RWPE2 (cell line): ENCODE measurements around the gene FAM3A.

Source experiments
- ATAC-seq: fragments of 200-7000 bp; cut with Tn5 transposase; 3 replicates; pipeline ENCODE4 v1.9.1; 2021; ENCODE audit warnings: low read depth
- DNase-seq: peaks from one replicate; pipeline ENCODE4 v3.0.0-alpha.2; 2020; ENCODE audit warnings: low spot score
- H3K27ac ChIP-seq: fragments of 450-650 bp; 2 replicates; pipeline ENCODE4 v1.5.1; 2017; ENCODE audit warnings: mild to moderate bottlenecking; ENCODE audit not compliant: poor library complexity, severe bottlenecking
- H3K27me3 ChIP-seq: fragments of 250-450 bp; sonication (Bioruptor Pico); 2 replicates; pipeline ENCODE4 v1.5.1; 2021; ENCODE audit warnings: mild to moderate bottlenecking, moderate library complexity; ENCODE audit not compliant: insufficient read depth, poor library complexity, severe bottlenecking
- H3K36me3 ChIP-seq: fragments of 250-450 bp; sonication (Bioruptor Pico); 2 replicates; pipeline ENCODE4 v1.5.1; 2020; ENCODE audit warnings: low read depth, mild to moderate bottlenecking, moderate library complexity
- H3K4me1 ChIP-seq: fragments of 250-450 bp; sonication (Bioruptor Pico); 2 replicates; pipeline ENCODE4 v1.5.1; 2021; ENCODE audit warnings: mild to moderate bottlenecking, moderate library complexity; ENCODE audit not compliant: insufficient read depth, poor library complexity, severe bottlenecking
- H3K4me3 ChIP-seq: fragments of 250-450 bp; sonication (Bioruptor Pico); 2 replicates; pipeline ENCODE4 v1.5.1; 2021; ENCODE audit warnings: mild to moderate bottlenecking, moderate library complexity; ENCODE audit not compliant: severe bottlenecking
- H3K9me3 ChIP-seq: fragments of 250-450 bp; sonication (Bioruptor Pico); 2 replicates; pipeline ENCODE4 v1.5.1; 2021; ENCODE audit warnings: mild to moderate bottlenecking, moderate library complexity; ENCODE audit not compliant: severe bottlenecking
- CTCF ChIP-seq: fragments of 450-650 bp; IDR thresholded peaks from one replicate; pipeline ENCODE4 v1.5.1; 2017; ENCODE audit warnings: mild to moderate bottlenecking, moderate library complexity; ENCODE audit not compliant: poor library complexity, severe bottlenecking

FAM3A gene

GRCh38 chrX:154495472-154495922 lies 20.5 kb downstream of the FAM3A start:
- ATAC-seq (no peak), DNase-seq (no peak)
- H3K4me3 ChIP-seq, result no peak overlapping the region
- no peaks in the 10 kb centered on the region for H3K9me3 ChIP-seq
- H3K4me1 ChIP-seq, result no peaks in the 10 kb centered on the region
- TF ChIP-seq CTCF, result no peak
- H3K36me3 ChIP-seq, result no peaks in the 10 kb centered on the region
- no peaks in the 10 kb centered on the region for H3K27me3 ChIP-seq
- H3K27ac ChIP-seq, result no peak overlapping the region

- no peak overlapping the region for H3K27ac ChIP-seq
- H3K36me3 ChIP-seq, result no peaks in the 10 kb centered on the region
- TF ChIP-seq CTCF, result no peak
- H3K9me3 ChIP-seq, result no peaks in the 10 kb centered on the region
- no peaks in the 10 kb centered on the region for H3K27me3 ChIP-seq
- H3K4me1 ChIP-seq, result no peaks in the 10 kb centered on the region
- DNase-seq (no peak), ATAC-seq (no peak)
- no peak overlapping the region for H3K4me3 ChIP-seq
Observed at GRCh38 chrX:154494715-154495114, 21.3 kb downstream of the FAM3A start.

GRCh38 chrX:154490414-154491083 lies 25.5 kb downstream of the FAM3A start, which contains the start of gene SLC10A3:
SLC10A3 (minus strand) TSS chrX:154490629; CDS start chrX:154488940, 1,689 bp downstream.
- H3K9me3 ChIP-seq, result no peaks in the 10 kb centered on the region
- ATAC-seq, result peak; percentile 85
- H3K27ac ChIP-seq, result peak within 1 kb of the TSS; percentile 64
- H3K4me3 ChIP-seq, result peak within 1 kb of the TSS; percentile 60
- peaks cover 12% of the 10 kb centered on the region for H3K36me3 ChIP-seq
- H3K4me1 ChIP-seq, result no peaks in the 10 kb centered on the region
- peak; percentile 87 for DNase-seq
- no peaks in the 10 kb centered on the region for H3K27me3 ChIP-seq
- peak; percentile 17 for TF ChIP-seq CTCF

- TF ChIP-seq CTCF, result no peak
- peak overlapping the region; percentile 60 for H3K4me3 ChIP-seq
- no peaks in the 10 kb centered on the region for H3K27me3 ChIP-seq
- H3K36me3 ChIP-seq, result peaks cover 17% of the 10 kb centered on the region
- no peaks in the 10 kb centered on the region for H3K4me1 ChIP-seq
- H3K9me3 ChIP-seq, result no peaks in the 10 kb centered on the region
- DNase-seq (peak; percentile 54), ATAC-seq (peak; percentile 20)
- peak overlapping the region; percentile 64 for H3K27ac ChIP-seq
Observed at GRCh38 chrX:154490021-154490413, 26.0 kb downstream of the FAM3A start.

- Histone ChIP-seq H3K36me3 (peaks cover 26% of the 10 kb centered on the region), H3K4me1 (no peaks in the 10 kb centered on the region), H3K4me3 (peak overlapping the region; percentile 60), H3K27ac (peak overlapping the region; percentile 64), H3K27me3 (no peaks in the 10 kb centered on the region), H3K9me3 (no peaks in the 10 kb centered on the region)
- ATAC-seq (no peak), DNase-seq (no peak)
- TF ChIP-seq CTCF, result no peak
Observed at GRCh38 chrX:154489182-154489581, 26.9 kb downstream of the FAM3A start.
